Central memory CD8-positive, alpha-beta T cell (primary cell): ENCODE measurements around the gene CLK1.

Experiments used
- ATAC-seq: fragments of 150-1000 bp; cut with Tn5 transposase; replicated peaks from 2 replicates; pipeline ENCODE4 v1.10.0; 2022; ENCODE audit warnings: mild to moderate bottlenecking, moderate FRiP score, moderate number of reproducible peaks; ENCODE audit not compliant: poor library complexity, severe bottlenecking; ENCODE audit errors: extremely low read depth
- DNase-seq, 2 donors: peaks; one replicate each; pipeline ENCODE4 v3.0.0; 2021; ENCODE audit warnings: low spot score in 2 of 2
- H3K27ac Mint-ChIP-seq: one replicate; pipeline ENCODE4 v1.8.0; 2022; ENCODE audit warnings: low read depth, mild to moderate bottlenecking, moderate library complexity, mixed read lengths
- H3K27me3 Mint-ChIP-seq: one replicate; pipeline ENCODE4 v1.8.0; 2022; ENCODE audit warnings: mixed read lengths
- H3K36me3 Mint-ChIP-seq: one replicate; pipeline ENCODE4 v1.8.0; 2022; ENCODE audit warnings: mild to moderate bottlenecking, moderate library complexity, mixed read lengths; ENCODE audit not compliant: insufficient read depth
- H3K4me1 Mint-ChIP-seq: one replicate; pipeline ENCODE4 v1.8.0; 2022; ENCODE audit warnings: mixed read lengths
- H3K4me3 Mint-ChIP-seq: one replicate; pipeline ENCODE4 v1.8.0; 2022; ENCODE audit warnings: mild to moderate bottlenecking, moderate library complexity, mixed read lengths
- H3K9me3 Mint-ChIP-seq: one replicate; pipeline ENCODE4 v1.8.0; 2022; ENCODE audit warnings: mixed read lengths

Gene CLK1

DNA sequence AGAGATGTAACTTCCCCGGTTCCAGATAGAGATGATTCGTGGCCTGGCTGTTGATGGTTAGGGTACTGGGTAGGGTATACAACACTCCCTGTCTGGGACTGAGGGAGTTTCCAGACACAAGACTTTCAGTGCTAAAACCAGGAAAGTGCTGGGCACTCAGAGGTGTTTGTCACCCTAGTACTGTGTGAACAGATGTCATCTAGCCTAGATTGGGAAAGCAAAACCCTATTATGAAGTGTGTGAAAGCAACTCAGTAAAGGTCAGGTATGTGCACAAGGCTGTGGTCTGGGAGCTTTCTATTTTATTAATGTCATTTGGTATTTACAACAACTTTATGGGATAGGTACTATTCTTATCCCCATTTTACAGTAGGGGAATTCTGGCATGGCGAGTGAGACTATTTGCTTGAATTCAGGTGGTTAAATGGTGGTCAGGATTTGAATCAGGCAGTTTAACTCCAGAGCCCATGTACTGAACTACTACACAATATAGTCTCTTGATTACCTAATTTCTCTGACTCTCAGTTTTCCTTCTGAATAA is 50.1 kb downstream of the CLK1 start:
- peak overlapping the region; percentile 42 for H3K27ac Mint-ChIP-seq
- no peaks in the 10 kb centered on the region for H3K9me3 Mint-ChIP-seq
- ATAC-seq (no peak), DNase-seq (no peak)
- peaks cover 55% of the 10 kb centered on the region for H3K4me1 Mint-ChIP-seq
- H3K27me3 Mint-ChIP-seq, result no peaks in the 10 kb centered on the region
- peaks cover 84% of the 10 kb centered on the region for H3K36me3 Mint-ChIP-seq
- peak overlapping the region; percentile 41 for H3K4me3 Mint-ChIP-seq

DNA sequence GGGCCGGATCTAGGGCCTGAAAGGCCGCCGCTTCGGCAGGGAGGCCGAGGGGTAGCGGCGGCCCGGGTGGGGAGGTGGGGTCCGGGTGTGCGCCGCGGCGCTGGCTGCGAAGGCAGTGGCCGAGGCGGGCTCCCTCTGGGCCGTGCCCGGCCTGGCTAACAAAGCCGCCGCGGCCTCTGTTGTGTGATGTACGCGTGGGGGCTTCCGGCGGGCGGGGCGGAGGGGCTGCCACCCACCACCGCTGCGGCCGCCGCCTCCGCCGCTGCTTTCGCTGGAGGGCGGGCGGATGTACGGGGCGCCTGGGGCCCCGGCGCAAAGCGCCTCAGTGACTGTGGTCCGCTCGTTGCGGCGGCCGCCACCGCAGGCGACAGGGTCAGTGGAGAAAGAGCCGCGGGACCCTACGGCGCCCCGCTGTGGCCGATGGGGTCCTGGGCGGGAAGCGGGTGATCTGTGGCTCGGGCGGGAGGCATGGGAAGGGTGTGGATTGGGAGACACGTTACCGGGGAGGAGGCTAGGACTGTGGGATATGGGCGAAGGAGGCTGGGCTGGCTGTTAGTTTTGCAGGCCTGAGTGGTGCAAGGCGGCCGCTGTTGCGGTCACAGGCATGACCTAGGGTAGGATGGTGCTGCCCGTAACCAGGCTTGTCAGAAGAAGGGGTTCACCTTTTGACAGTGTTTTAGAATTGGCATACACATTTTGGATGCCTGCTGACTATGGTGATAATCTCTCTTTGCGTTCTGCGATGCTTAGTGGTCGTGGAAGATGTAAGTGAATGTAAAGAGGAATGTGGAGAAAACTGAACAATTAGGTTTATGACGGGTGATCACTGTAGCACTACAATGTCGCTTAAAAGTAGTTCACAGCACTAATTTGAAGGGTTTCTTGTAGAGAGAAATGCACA is 52.1 kb downstream of the CLK1 start:
- peak; percentile 41 for ATAC-seq
- Mint-ChIP-seq H3K27ac (peak overlapping the region; percentile 99), H3K27me3 (no peaks in the 10 kb centered on the region), H3K36me3 (peaks cover 64% of the 10 kb centered on the region), H3K4me3 (peak overlapping the region; percentile 100), H3K4me1 (peaks cover 50% of the 10 kb centered on the region), H3K9me3 (no peaks in the 10 kb centered on the region)
- peak; percentile 48 to 49 for DNase-seq

DNA sequence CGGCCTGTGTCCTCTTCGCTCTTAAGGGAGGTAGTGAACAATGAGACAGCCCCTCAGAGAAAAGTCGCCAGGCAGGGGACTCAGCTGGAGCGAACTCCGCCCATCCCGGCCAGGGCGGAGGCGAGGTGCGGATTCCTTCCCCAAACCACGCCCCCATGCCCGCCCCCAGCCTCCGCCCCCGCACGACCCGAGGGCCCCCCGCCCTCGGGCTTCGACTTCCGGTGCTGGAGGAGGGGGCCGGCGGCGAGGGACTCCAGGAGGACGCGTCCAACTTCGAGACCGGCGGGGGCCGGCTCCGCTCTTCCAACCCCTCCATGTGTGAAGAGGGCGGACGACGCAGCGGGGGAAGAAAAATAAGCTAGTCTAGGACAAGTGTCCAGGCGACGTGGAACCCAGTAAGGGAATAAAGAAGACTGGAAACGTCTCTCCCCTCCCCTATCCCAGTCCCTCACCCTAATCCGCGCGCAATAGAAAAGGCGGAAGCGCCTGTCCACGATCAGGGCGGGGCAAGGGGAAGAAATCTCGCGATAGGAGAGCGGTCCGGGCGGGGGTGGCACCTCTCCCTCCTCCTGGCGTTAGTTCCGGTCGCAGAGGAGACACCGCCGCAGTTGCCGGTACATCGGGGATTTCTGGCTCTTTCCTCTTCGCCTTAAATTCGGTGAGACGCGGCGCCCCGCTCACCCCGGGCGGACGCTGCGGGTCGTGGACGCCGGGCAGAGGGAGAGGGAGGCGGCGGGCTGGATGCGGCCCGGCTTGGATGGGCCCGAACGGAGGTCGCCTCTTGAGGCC is 52.9 kb downstream of the CLK1 start, which contains the start of gene BZW1:
TSS of gene BZW1 (plus strand) at position 578 of the 789 bp plus-strand sequence. CDS start 1,308 bp downstream, outside the sequence.
- peak; percentile 84 for ATAC-seq
- peaks cover 49% of the 10 kb centered on the region for H3K4me1 Mint-ChIP-seq
- peak within 1 kb of the TSS; percentile 99 for H3K27ac Mint-ChIP-seq
- H3K9me3 Mint-ChIP-seq, result no peaks in the 10 kb centered on the region
- no peaks in the 10 kb centered on the region for H3K27me3 Mint-ChIP-seq
- peak within 1 kb of the TSS; percentile 100 for H3K4me3 Mint-ChIP-seq
- peaks cover 56% of the 10 kb centered on the region for H3K36me3 Mint-ChIP-seq
- peak; percentile 91 to 97 for DNase-seq

DNA sequence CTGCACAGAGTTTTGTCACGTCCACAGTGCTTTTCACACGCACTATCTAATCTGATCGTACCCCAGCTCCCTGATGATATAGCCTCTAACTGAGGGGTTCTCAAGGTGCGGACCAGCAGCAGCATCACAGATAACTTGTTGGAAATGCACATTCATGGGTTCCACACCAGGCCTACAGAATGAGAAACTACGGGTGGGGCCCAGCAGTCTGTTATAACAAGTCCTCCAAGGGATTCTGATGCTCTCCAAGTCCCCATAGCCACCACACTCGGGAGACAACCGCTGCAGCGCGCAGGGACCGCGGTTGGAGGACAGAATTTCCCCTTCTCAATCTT is 53.5 kb downstream of the CLK1 start:
- H3K4me3 Mint-ChIP-seq, result peak overlapping the region; percentile 100
- peak; percentile 16 for ATAC-seq

DNA sequence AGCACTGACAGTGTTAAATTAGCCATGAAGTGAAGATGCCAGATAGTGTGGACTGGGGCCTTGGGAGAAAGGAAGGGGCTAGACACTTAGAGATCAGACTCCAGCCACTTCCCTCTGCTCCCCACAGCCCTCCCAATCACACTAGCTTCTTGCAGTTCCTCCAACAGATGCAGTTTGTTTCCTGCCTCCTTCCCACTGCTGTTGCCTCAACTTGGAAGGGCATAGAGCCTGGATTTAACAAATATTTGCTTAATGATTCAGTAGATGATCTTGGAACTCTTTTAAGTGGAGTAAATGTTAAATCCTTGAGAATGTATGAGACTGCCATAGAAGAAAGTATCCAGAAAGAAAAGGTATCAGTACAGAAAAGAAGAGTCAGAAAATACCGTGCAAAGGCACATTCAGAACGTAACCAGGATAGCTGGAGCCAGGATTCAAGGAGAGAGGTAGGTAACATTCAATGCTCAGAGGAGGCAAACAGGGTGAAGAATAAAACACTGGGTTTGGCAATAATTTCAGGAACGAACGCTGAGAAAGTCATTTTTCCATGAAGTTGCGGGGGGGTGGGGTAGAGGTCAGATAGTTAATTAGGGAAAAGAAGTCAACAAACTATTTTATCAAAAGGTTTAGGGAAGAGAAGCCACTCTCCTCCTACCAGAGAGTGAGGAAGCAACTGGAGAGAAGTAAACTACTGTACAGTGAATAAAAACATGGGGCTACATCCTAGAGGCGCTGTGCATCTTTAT is 54.0 kb downstream of the CLK1 start:
- no peak for ATAC-seq
- H3K36me3 Mint-ChIP-seq, result peaks cover 45% of the 10 kb centered on the region

More for the DNA sequence above, 53.5 kb downstream of the CLK1 start:
- DNase-seq, result no peak
- Mint-ChIP-seq H3K36me3 (peaks cover 50% of the 10 kb centered on the region), H3K27me3 (no peaks in the 10 kb centered on the region), H3K27ac (peak overlapping the region; percentile 99), H3K9me3 (no peaks in the 10 kb centered on the region), H3K4me1 (peaks cover 49% of the 10 kb centered on the region)

DNA sequence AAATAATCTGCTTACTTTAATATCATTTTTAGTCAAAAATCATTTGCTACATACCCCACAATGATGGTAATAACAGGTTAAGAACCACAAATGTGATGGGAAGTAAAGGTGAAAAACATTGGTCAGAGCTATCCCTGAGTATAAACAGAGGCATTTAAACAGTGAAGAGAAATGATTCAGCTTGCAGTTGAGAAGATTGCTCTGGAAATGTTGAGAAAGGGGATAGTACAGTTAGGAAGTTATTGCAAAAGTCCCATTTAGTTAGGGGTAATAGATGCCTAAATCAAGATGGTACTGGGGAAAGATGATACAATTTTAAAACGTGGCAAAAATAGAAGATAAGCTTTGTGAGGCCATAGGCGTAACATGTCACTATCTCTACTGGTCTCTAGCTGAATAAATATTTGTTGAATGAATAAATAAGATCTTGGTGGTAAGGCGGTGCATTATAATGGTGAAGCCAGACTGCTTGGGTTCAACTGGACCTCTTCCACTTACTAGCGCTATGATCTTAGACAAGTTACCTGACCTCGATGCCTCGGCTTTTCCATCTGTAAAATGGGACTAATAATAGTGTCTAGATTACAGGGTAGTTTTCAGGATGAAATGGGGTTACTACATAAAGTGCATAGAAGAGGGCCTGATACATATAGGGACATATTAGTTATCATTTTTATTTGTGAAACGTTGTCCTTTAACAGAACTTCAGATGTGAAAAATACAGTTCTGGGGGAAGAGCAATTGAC is 54.8 kb downstream of the CLK1 start:
- H3K27me3 Mint-ChIP-seq, result no peaks in the 10 kb centered on the region
- no peak for DNase-seq
- H3K27ac Mint-ChIP-seq, result peak overlapping the region; percentile 99
- peaks cover 38% of the 10 kb centered on the region for H3K4me1 Mint-ChIP-seq
- peaks cover 37% of the 10 kb centered on the region for H3K36me3 Mint-ChIP-seq
- ATAC-seq, result no peak
- no peaks in the 10 kb centered on the region for H3K9me3 Mint-ChIP-seq
- peak overlapping the region; percentile 100 for H3K4me3 Mint-ChIP-seq

More for the DNA sequence above, 54.0 kb downstream of the CLK1 start:
- Mint-ChIP-seq H3K9me3 (no peaks in the 10 kb centered on the region), H3K4me3 (peak overlapping the region; percentile 100), H3K27ac (peak overlapping the region; percentile 99), H3K27me3 (no peaks in the 10 kb centered on the region), H3K4me1 (peaks cover 46% of the 10 kb centered on the region)
- DNase-seq, result no peak
